LNCaP clone FGC (cell line): ENCODE results near the gene KIF26A.
A peak's percentile ranks its signal among the peaks of the same experiment; 100 is the strongest.

Experiments used
- DNase-seq: peaks from one replicate; pipeline ENCODE4 v3.0.0-alpha.2; 2011; ENCODE audit warnings: low read depth
- H3K4me3 ChIP-seq: 2 replicates; pipeline ENCODE4 v1.5.1; 2011; ENCODE audit warnings: mild to moderate bottlenecking, low read depth, low read length, control low read depth
- CTCF ChIP-seq: IDR thresholded peaks from 2 replicates; pipeline ENCODE4 v1.5.1; 2012; ENCODE audit warnings: mild to moderate bottlenecking; ENCODE audit not compliant: control insufficient read depth, insufficient read depth; ENCODE audit errors: extremely low read depth

Gene KIF26A

GRCh38 chr14:104114421-104115130 is 23.8 kb upstream of the KIF26A start:
- no peak for DNase-seq
- TF ChIP-seq CTCF: no peak
- H3K4me3 ChIP-seq: no peak overlapping the region

- no peak for TF ChIP-seq CTCF
- H3K4me3 ChIP-seq: no peak overlapping the region
- no peak for DNase-seq
Observed at GRCh38 chr14:104115131-104115600, 23.2 kb upstream of the KIF26A start.

GRCh38 chr14:104115691-104116287 is 22.6 kb upstream of the KIF26A start:
- no peak for DNase-seq
- no peak for TF ChIP-seq CTCF
- H3K4me3 ChIP-seq: peak overlapping the region; percentile 71

GRCh38 chr14:104116288-104116755 is 22.1 kb upstream of the KIF26A start:
- 0 out of 2 replicates have a peak, but pooled peaks have one; percentile 14 for TF ChIP-seq CTCF
- H3K4me3 ChIP-seq: peak overlapping the region; percentile 71

GRCh38 chr14:104116756-104117340 is 21.5 kb upstream of the KIF26A start:
- H3K4me3 ChIP-seq: peak overlapping the region; percentile 71
- no peak for TF ChIP-seq CTCF
- no peak for DNase-seq

More at GRCh38 chr14:104116288-104116755, 22.1 kb upstream of the KIF26A start:
- no peak for DNase-seq

GRCh38 chr14:104117341-104118005 is 20.9 kb upstream of the KIF26A start:
- no peak for TF ChIP-seq CTCF
- no peak for DNase-seq
- H3K4me3 ChIP-seq: peak overlapping the region; percentile 50
